Esophagus (tissue), 2 donors: ENCODE measurements around the gene KSR1. TPM values are rescaled to one million over a fixed set of nuclear protein-coding genes. Genes with fewer than 3 reads are reported as not detected.
A peak's percentile ranks its signal among the peaks of the same experiment; 100 is the strongest.

Experiments used
- H3K27ac ChIP-seq, 2 donors: one replicate each; pipeline ENCODE4 v1.5.1; 2013; ENCODE audit warnings: low read depth in 2 of 2, mild to moderate bottlenecking in 2 of 2, inconsistent platforms in 1 of 2, low read length in 1 of 2, moderate library complexity in 1 of 2
- H3K27me3 ChIP-seq, 2 donors: one replicate each; pipeline ENCODE4 v1.6.1; 2013; ENCODE audit warnings: low read length in 2 of 2, control low read depth in 1 of 2, mild to moderate bottlenecking in 1 of 2; ENCODE audit not compliant: insufficient read depth in 2 of 2, control insufficient read depth in 1 of 2
- H3K36me3 ChIP-seq, 2 donors: one replicate each; pipeline ENCODE4 v1.6.1; 2013; ENCODE audit warnings: low read length in 1 of 2; ENCODE audit not compliant: control insufficient read depth in 2 of 2, insufficient read depth in 2 of 2
- H3K4me1 ChIP-seq, 2 donors: one replicate each; pipeline ENCODE4 v1.6.1; 2013; ENCODE audit warnings: low read length in 1 of 2; ENCODE audit not compliant: control insufficient read depth in 2 of 2, insufficient read depth in 2 of 2
- H3K4me3 ChIP-seq, 2 donors: one replicate each; pipeline ENCODE4 v1.5.1; 2013; ENCODE audit warnings: low read length in 2 of 2, mild to moderate bottlenecking in 2 of 2, low read depth in 1 of 2, moderate library complexity in 1 of 2
- H3K9me3 ChIP-seq, 2 donors: one replicate each; pipeline ENCODE4 v1.6.1; 2013; ENCODE audit warnings: mild to moderate bottlenecking in 2 of 2, low read depth in 1 of 2, low read length in 1 of 2, moderate library complexity in 1 of 2; ENCODE audit not compliant: control insufficient read depth in 2 of 2, insufficient read depth in 1 of 2
- WGBS, 2 donors: extraction: QIAGEN DNeasy Blood & Tissue Kit; methylation state at CpG; one replicate each; pipeline ENCODE4 v1.1.7; 2013; 5-methylcytosine and 5-hydroxymethylcytosine counted together
- polyA plus RNA-seq, 2 donors: library from polyadenylated mRNA; stranded (reverse); fragments of 200-250 nt; gene quantifications; one replicate each; pipeline ENCODE4 v1.2.3, GENCODE V29; 2013
- donor health status: healthy with polysubstance abuse.
- donor health status: Bipolar disorder and iron deficiency.

The KSR1 gene
- polyA plus RNA-seq, 2 donors = 35.3 to 52.4 TPM

DNA sequence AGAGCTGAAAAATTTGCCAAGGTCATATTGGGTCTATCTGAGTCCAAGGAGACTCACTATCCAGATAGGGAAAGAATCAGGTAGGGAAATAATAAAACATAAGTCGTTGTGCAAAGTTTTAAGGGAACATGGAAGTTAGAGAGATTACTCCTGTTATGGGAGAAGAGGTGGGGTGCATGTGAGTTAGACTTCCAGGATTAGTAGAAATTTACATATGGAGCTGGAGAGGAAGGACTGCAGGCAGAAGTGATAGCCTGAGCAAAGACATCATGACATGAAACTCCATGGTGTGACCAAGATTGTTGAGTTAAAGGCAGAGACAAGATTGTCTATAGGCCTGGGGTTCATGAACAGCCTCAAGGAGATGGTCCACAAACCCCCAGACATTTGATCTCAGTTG is 5.8 kb upstream of the KSR1 start:
- no peaks in the 10 kb centered on the region for H3K36me3 ChIP-seq
- no peak overlapping the region for H3K4me3 ChIP-seq
- 56 to 79% methylated on average over 1 of the region's 1 CpG for WGBS, 2 donors
- H3K9me3 ChIP-seq = no peaks in the 10 kb centered on the region
- H3K4me1 ChIP-seq = no peaks in the 10 kb centered on the region
- no peak overlapping the region for H3K27ac ChIP-seq
- no peaks in the 10 kb centered on the region for H3K27me3 ChIP-seq

DNA sequence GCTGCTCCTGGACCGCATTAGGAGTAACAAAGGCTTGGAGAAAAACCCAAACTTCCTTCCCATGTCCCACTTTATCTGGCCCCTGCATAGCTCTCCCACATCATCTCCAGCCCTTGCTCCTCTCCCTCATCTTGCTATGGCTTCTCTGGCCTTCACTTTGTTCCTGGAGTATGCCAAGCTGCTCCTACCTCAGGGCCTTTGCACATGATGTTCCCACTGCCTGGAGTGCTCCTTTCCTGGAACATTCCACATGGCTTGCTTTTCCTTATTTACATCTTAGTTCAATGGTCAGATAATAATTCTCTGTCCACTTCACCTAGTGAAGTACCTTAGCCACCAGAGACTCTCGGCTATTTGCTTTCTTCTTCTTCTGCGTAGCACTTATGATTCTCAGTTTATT is 4.3 kb upstream of the KSR1 start:
- Histone ChIP-seq H3K9me3 (no peaks in the 10 kb centered on the region), H3K27me3 (no peaks in the 10 kb centered on the region), H3K4me3 (no peak overlapping the region), H3K36me3 (no peaks in the 10 kb centered on the region), H3K27ac (no peak overlapping the region), H3K4me1 (no peaks in the 10 kb centered on the region)
- WGBS, 2 donors = 96% methylated on average over 3 of the region's 3 CpGs

DNA sequence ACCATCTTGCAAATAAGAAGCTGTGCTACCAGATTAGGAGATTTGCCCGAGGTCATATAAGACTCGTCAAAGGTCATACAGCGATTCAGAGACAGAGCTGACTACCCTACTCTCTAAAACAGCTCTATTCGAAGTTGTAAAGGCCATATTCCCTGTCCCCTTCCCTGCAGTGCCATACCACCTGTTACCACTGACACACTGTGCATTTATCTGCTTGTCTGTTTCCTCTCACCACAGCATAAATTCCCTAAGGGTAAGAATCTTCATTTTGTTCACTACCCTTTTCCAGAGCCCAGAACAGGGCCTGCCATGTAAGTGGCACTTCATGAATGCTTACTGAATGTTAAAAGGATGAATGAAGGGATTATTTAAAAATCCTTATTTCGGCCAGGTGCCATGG is 3.4 kb upstream of the KSR1 start:
- no peaks in the 10 kb centered on the region for H3K9me3 ChIP-seq

DNA sequence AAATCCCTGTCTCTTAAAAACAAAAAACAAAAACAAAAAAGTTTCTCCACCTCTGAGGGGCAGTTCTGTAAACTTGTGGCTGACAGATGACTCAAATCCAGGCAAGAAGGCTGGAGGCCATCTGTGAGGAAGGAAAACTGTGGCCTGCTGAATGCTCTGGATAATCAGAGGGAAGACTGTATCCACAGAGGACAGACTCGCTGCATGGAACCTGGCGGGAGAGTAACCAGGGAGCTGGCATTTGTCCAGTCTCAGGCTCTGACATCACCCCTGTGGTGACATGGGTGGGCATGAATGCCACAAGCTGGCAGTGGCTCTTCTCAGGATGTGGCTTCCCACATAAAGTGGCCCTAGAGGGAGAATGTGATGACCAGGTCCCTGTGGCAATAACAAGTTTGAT is 2.8 kb upstream of the KSR1 start:
- H3K9me3 ChIP-seq = no peaks in the 10 kb centered on the region
- H3K27me3 ChIP-seq = no peaks in the 10 kb centered on the region
- no peak overlapping the region for H3K4me3 ChIP-seq
- 67 to 83% methylated on average over 2 of the region's 2 CpGs for WGBS, 2 donors
- no peaks in the 10 kb centered on the region for H3K36me3 ChIP-seq
- peaks cover 0 to 2% of the 10 kb centered on the region in 2 donors for H3K4me1 ChIP-seq
- no peak overlapping the region for H3K27ac ChIP-seq

More for the DNA sequence above, 3.4 kb upstream of the KSR1 start:
- WGBS, 2 donors = 60 to 66% methylated on average over 5 of the region's 5 CpGs
- Histone ChIP-seq H3K36me3 (no peaks in the 10 kb centered on the region), H3K4me1 (no peaks in the 10 kb centered on the region), H3K27ac (no peak overlapping the region), H3K4me3 (no peak overlapping the region), H3K27me3 (no peaks in the 10 kb centered on the region)

DNA sequence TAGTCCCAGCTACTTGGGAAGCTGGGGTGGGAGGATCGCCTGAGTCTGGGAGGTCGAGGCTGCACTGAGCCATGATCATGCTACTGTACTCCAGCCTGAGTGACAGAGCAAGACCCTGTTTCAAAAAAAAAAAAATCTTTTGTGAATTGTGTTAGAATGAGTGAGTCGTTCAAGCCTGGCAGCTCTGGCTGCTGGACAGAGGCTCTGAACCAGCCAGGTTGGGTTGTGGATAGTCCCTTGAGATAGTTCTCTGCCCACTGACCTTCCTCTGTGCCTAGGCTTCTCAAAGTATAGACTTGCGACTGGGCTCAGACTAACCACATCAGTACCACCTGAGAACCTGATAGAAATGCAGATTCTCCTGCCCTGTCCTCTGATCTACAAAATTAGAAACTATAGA is 2.2 kb upstream of the KSR1 start:
- Histone ChIP-seq H3K27me3 (no peaks in the 10 kb centered on the region), H3K4me3 (no peak overlapping the region), H3K27ac (no peak overlapping the region), H3K4me1 (peaks cover 0 to 2% of the 10 kb centered on the region in 2 donors), H3K9me3 (no peaks in the 10 kb centered on the region), H3K36me3 (no peaks in the 10 kb centered on the region)
- WGBS, 2 donors = 77 to 88% methylated on average over 4 of the region's 4 CpGs

DNA sequence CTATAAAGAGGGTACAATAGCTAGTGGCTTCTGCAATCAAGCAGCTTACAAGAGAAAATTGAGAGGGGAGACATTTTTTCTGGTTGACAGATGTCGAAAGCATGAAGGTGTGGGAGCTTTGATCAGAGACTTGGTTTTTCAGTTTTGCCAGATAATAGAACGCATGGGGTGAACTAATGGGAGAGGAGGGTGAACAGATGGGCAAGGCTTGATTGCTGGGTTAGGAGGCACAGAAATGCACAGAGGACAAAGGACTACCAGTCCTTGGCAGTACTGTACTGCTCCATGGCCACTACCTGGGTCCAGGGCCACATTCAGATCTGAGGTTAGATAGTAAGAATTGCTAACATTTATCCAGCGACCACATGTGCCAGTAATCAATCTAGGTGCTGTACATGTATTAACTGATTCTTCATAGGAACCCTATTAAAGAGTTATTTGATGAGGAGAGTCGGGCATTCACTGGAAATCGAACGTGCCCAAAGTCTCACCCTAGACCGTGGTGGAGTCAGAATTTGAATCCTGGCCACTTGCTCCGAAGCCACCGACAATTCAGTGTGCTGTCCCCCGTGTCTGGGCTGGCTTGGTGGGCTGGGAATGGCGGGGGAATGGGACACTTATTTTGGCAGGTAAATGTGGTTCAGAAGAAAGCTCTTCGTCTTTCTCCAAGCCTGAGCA is 873 bp upstream of the KSR1 start:
- Histone ChIP-seq H3K4me1 (peaks cover 2% of the 10 kb centered on the region in 2 donors), H3K9me3 (no peaks in the 10 kb centered on the region), H3K27ac (peak overlapping the region; percentile 34 to 59), H3K4me3 (peak overlapping the region; percentile 76 to 80), H3K27me3 (no peaks in the 10 kb centered on the region), H3K36me3 (no peaks in the 10 kb centered on the region)
- 19 to 22% methylated on average over 12 of the region's 12 CpGs for WGBS, 2 donors

DNA sequence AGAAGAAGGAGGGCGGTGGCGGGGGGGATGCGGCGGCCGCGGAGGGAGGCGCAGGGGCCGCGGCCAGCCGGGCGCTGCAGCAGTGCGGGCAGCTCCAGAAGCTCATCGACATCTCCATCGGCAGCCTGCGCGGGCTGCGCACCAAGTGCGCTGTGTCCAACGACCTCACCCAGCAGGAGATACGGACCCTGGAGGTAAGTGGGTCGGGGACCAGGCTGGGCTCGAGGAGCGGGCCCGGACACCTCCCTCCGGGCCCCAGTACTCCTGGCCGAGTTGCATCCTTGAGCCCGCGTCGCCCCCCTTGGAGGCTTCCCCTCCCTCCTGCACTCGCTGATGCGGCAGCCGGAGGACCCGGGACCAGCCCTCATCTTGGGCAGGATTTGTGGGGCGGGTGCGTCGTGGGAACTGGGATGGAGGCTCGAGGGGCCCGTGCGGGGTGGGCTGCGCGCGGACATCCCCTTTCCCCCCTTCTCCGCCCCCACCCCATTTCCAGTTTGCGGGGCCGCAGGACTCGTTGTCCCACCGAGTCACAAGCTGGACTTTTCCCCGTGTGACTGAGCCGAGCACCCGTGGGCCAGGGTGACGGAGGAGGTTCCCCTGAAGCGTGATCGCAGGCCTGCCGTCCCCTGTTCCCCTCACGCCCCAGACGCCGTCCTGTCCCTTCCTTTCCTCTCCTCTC is 572 bp downstream of the KSR1 start:
- H3K4me1 ChIP-seq = peaks cover 2 to 6% of the 10 kb centered on the region in 2 donors
- H3K36me3 ChIP-seq = no peaks in the 10 kb centered on the region
- H3K4me3 ChIP-seq = peak overlapping the region; percentile 76 to 80
- peak overlapping the region; percentile 59 to 78 for H3K27ac ChIP-seq
- WGBS, 2 donors = 1 to 2% methylated on average over 38 to 57 of the region's 57 CpGs
- H3K27me3 ChIP-seq = no peaks in the 10 kb centered on the region
- no peaks in the 10 kb centered on the region for H3K9me3 ChIP-seq

DNA sequence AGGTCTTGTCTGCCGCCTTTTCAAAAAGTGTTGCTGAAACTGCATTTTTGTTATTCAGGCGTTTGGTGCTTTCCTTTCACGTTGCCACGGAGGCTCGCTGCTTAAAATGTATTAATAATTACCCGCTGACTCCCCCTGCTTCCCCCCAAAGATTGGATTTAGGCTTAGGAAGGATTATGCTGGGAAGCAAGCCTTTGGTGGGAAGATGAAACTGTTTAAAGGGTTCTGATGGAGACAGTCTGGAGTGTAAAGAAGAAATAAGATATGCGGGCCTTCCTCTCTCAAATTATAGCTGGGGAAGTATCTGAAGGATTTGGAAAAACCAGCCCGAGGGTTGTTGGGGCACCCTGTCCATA is 1.1 kb downstream of the KSR1 start:
- H3K36me3 ChIP-seq = no peaks in the 10 kb centered on the region
- H3K27ac ChIP-seq = no peak overlapping the region
- no peaks in the 10 kb centered on the region for H3K27me3 ChIP-seq
- peak overlapping the region; percentile 76 to 80 for H3K4me3 ChIP-seq
- peaks cover 2 to 6% of the 10 kb centered on the region in 2 donors for H3K4me1 ChIP-seq
- WGBS, 2 donors = 7 to 9% methylated on average over 8 of the region's 8 CpGs
- no peaks in the 10 kb centered on the region for H3K9me3 ChIP-seq

DNA sequence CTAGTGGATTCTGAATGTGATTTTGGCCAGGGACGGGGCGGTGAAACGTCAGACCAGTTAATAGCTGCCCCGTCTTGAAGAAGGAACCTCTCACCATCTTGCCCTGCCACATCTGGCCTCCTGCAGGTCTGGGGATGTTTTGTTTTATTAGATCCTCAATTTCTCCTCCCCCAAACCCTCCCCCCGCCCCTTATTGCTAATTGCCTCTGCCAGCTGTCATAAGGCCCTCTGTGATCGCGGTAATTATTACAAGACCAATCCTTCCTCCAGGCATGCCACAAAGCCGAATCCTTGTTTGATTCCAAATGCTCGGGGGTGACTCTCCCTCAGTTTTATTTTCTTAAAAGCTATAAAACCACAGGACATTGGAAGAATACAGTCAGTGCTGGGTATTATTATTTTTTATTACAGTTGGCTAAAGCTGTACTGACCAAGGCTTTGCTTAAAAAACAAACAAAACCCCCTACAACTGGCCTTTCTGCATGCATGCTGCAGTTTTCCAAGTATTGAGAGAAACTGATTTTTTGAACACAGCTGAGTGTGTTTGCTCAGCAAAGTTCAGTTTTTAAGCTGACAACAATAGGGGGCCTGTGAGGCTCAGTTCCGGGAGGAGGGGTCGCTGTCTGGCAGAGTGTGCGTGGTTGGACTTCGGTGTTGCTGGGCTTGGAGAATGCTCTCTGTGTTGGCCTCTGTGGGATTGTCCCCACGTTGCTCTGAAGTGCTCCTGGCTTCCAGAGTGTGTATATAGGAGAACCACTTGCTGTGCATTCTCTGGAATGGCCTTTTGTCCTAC is 1.7 kb downstream of the KSR1 start:
- WGBS, 2 donors = 37 to 42% methylated on average over 14 of the region's 14 CpGs
- Histone ChIP-seq H3K4me3 (peak overlapping the region in 1 of 2 donors; percentile 76), H3K4me1 (peaks cover 2 to 6% of the 10 kb centered on the region in 2 donors), H3K27ac (no peak overlapping the region), H3K27me3 (no peaks in the 10 kb centered on the region), H3K36me3 (no peaks in the 10 kb centered on the region), H3K9me3 (no peaks in the 10 kb centered on the region)
